Stimulated activated naive CD8-positive, alpha-beta T cell treated with anti-CD3 and anti-CD28 coated beads, Interleukin-15, Interleukin-2, amounts not matched to agents 100 ng/mL and 50 ng/mL, for 24 hours (primary cell): ENCODE data around the gene RTN3.
A peak's percentile ranks its signal among the peaks of the same experiment; 100 is the strongest.
"Not testable (repeated sequence)": the region's sequence is repeated elsewhere in the genome, so short reads cannot be mapped to it uniquely, and the experiment has no call there.

Experiments used
- H3K27ac Mint-ChIP-seq: one replicate; pipeline ENCODE4 v1.8.0; 2021; ENCODE audit warnings: mild to moderate bottlenecking, mixed read lengths
- H3K27me3 Mint-ChIP-seq: one replicate; pipeline ENCODE4 v1.8.0; 2021; ENCODE audit warnings: mixed read lengths
- H3K36me3 Mint-ChIP-seq: one replicate; pipeline ENCODE4 v1.8.0; 2021; ENCODE audit warnings: low read depth, mixed read lengths
- H3K4me1 Mint-ChIP-seq: one replicate; pipeline ENCODE4 v1.8.0; 2021; ENCODE audit warnings: low read depth, mixed read lengths
- H3K4me3 Mint-ChIP-seq: one replicate; pipeline ENCODE4 v1.8.0; 2021; ENCODE audit warnings: mild to moderate bottlenecking, mixed read lengths
- H3K9me3 Mint-ChIP-seq: one replicate; pipeline ENCODE4 v1.8.0; 2021; ENCODE audit warnings: mixed read lengths

The RTN3 gene

DNA sequence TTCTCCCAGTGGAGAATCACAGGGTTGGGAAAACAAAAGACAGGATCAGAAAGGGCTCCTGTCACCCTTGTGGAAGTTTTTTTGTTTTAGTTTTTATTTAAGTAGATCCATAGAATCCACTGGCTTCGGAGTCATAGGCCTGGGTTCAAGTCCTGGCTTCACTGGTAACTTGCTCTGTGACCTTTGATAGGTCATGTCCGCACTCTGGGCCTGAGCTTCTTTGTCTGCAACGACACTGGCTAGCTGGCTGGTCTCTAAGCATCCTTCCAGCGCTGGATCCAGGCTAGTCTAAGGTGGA lies 85.9 kb downstream of the RTN3 start:
- Mint-ChIP-seq H3K27ac (peak overlapping the region; percentile 80), H3K36me3 (no peaks in the 10 kb centered on the region), H3K27me3 (peaks cover 8% of the 10 kb centered on the region), H3K4me1 (peaks cover 8% of the 10 kb centered on the region), H3K9me3 (no peaks in the 10 kb centered on the region), H3K4me3 (peak overlapping the region; percentile 87)

DNA sequence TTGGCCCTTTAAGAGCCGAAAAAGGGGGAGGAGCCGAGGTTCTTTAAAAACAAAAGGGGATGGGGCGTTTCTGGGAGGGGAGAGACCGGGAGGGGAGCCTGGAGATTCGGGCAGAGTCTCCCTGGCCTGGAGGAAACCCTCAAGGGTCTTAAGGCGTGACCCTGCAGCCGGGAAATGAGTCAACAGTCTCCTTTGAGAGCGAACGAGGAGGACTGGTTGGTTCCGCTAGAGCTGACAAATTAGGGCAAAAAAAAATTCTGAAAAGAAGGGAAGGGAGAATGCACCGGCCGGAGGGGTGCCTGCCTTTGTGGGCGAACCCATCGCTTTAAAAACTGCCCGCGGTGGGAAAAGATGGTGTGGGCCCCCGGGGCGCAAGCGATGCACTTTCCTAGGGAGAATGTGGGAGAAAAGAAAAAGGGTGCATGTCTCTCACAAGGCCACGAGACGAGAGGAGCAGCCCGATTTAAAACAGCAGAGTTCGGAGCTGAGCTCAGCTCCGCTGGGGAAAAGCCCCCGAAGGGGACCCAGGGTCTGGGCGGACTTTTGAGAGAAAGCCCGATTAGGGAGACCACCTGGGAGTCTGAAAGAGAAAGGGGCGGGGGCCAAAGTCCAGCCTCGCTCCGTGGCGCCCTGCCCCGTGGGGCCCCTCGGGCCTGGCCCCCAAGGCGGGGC lies 86.4 kb downstream of the RTN3 start:
- H3K27ac Mint-ChIP-seq = peak overlapping the region; percentile 80
- H3K9me3 Mint-ChIP-seq = no peaks in the 10 kb centered on the region
- H3K4me1 Mint-ChIP-seq = peaks cover 8% of the 10 kb centered on the region
- H3K27me3 Mint-ChIP-seq = peaks cover 11% of the 10 kb centered on the region
- H3K36me3 Mint-ChIP-seq = no peaks in the 10 kb centered on the region
- H3K4me3 Mint-ChIP-seq = peak overlapping the region; percentile 87

DNA sequence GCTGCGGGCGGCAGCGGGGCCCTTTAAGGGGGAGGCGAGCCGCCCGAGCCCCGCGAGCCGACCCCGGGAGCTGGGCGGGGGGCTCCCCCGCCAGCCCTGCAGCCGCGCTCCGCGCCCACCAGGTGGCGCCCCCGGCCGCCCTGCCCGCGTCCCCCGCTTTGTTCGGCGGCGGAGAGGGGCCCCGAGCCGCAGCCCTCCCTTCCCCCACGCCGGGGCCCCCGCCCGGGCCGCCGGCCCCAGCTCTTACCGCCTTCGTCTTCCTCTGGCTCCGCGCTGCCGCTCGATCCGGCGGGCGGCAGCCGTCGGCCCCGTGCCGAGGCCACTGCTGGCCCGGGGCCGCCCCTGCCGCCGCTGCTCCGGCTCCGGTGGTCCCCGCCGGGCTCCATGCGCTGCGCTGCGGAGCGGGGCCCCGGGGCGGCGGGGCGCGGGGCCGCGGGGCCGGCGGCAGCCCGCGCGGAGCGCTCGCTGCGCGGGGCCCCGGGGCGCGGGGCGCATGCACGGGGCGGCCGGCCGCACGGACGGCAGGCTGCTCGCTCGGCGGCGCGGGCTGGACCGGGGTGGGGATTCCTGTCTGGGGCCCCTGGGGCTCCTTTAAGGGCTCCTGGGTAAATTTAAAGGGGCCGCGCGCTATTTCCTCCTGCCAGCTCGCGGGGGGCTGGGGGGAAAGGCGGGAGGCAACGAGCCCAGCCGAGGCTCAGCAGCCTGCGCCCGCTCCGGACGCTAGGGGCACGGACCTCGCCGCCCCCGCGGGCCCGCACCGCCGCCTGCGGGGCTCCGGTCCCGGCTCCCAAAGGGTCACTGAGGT lies 87.1 kb downstream of the RTN3 start, which contains the start of gene ZFTA:
Gene ZFTA (minus strand): TSS at position 539 of the 805 bp plus-strand sequence. CDS start 153 bp downstream, at position 386.
- Mint-ChIP-seq H3K27ac (peak within 1 kb of the TSS; percentile 80), H3K4me3 (peak within 1 kb of the TSS; percentile 87), H3K4me1 (peaks cover 8% of the 10 kb centered on the region), H3K9me3 (no peaks in the 10 kb centered on the region), H3K36me3 (no peaks in the 10 kb centered on the region), H3K27me3 (peaks cover 14% of the 10 kb centered on the region)

DNA sequence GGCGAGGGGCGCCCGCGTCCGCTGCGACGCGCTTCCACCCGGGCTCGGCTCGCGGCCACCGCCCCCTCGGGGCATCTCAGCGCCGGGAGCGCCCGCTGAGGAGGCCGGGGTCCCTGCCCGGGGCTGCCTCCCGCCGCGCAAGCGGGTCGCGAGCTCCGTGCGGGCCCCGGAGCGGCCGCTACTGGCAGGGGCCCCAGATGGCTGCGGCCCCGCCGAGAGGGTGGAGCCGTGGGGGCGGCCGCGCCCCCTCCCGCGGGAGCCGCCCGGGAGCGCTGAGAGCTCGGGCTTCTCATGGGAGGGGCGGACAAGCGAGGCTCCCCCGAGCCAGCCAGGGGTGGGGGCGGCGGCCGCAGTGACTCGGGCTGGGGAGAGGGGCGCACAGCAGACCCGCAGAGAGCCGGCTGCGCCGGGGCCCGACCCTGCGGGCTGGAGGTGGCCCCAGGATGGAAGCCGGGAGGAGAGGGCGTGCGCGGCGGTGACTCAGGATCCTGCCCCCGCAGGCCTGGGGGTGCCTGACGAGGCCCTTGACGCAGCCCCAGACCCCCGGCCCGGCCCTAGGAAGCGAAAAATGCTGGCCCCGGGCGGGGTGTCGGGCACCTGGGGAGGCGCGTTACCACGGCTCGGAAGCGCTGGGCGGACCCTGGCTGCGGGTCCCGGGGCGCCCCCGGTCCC lies 87.9 kb downstream of the RTN3 start:
- Mint-ChIP-seq H3K4me3 (peak overlapping the region; percentile 23), H3K9me3 (no peaks in the 10 kb centered on the region), H3K36me3 (no peaks in the 10 kb centered on the region), H3K27me3 (peaks cover 14% of the 10 kb centered on the region), H3K4me1 (peaks cover 8% of the 10 kb centered on the region), H3K27ac (no peak overlapping the region)

DNA sequence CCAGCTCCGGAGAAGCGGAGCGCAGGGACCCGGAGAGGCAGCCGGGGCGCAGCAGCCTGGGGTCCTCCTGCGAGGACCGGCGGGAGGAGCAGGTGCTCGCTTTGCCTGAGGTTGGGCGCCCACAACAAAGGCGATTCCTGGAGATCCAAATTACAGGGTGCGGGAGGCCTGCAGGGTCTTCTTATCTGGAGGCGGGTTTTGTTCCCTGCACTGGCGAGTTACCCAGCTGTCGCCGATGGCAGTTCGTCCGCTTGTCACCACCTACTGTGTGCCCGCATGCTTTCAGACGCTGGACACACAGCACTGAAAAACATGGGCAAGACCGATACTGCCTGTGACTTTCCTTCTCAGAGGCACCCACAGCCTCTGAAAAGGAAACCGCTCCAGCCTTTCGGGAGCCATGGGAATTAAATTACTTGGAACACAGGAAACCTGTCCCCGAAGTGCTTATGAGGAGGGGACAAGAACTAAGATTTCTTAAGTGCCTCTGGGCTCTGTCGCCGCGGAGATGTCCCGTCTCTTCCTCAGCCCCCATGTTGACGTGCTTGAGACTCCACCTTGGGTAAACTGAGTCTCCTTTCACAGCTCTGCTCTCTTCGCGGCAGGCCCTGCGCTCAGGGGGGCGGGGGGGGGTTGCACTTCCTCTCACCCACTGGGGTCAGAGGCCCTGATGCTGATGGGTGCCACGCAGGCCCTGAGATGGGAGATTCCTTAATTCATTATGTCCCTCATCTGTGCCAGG lies 88.6 kb downstream of the RTN3 start:
- peak overlapping the region; percentile 51 for H3K4me3 Mint-ChIP-seq
- H3K27ac Mint-ChIP-seq = no peak overlapping the region
- peaks cover 14% of the 10 kb centered on the region for H3K27me3 Mint-ChIP-seq
- H3K4me1 Mint-ChIP-seq = peaks cover 8% of the 10 kb centered on the region
- no peaks in the 10 kb centered on the region for H3K9me3 Mint-ChIP-seq
- no peaks in the 10 kb centered on the region for H3K36me3 Mint-ChIP-seq

DNA sequence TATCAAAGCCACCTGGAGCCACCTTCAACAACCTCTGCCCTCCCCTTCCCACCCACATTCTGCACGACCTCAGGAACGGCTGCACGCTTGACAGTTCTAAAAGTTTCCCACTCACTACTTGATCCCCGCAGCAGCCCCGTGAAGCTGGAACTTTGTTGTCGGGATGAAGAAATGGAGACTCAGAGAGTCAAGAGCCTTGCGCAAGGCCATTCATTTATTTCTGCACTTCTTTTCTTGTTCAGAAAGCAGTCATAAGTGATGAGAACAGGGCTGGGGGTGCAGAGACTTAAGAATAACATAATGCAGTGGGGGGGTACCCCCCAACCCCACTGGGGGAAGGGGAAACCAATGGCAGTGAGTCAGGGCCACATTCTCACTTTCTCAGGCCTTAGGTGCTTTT lies 89.5 kb downstream of the RTN3 start:
- Mint-ChIP-seq H3K9me3 (no peaks in the 10 kb centered on the region), H3K27ac (no peak overlapping the region), H3K4me1 (peaks cover 8% of the 10 kb centered on the region), H3K36me3 (no peaks in the 10 kb centered on the region), H3K4me3 (no peak overlapping the region), H3K27me3 (peaks cover 14% of the 10 kb centered on the region)

DNA sequence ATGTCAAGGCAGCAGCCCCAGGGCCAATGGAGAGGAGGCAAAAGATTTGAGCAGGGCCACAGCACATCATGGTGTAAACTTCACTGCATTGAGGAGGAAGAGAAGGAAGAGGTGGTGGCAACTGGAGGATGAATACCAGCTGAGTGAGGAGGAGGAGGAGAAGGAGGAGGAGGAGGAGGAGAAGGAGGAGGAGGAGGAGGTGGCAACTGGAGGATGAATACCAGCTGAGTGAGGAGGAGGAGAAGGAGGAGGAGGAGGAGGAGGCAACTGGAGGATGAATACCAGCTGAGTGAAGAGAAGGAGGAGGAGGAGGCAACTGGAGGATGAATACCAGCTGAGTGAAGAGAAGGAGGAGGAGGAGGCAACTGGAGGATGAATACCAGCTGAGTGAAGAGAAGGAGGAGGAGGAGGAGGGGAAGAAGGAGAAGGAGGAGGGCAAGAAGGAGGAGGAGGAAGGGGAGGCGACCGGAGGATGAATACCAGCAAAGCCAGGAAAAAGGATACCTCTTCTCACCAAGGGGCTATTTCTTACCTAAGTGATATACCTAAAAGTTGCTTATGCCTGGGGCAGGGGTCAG lies 90.5 kb downstream of the RTN3 start:
- not testable (repeated sequence) for H3K36me3 Mint-ChIP-seq, H3K27ac Mint-ChIP-seq, H3K4me3 Mint-ChIP-seq, H3K4me1 Mint-ChIP-seq, H3K9me3 Mint-ChIP-seq
- H3K27me3 Mint-ChIP-seq = peaks cover 14% of the 10 kb centered on the region

DNA sequence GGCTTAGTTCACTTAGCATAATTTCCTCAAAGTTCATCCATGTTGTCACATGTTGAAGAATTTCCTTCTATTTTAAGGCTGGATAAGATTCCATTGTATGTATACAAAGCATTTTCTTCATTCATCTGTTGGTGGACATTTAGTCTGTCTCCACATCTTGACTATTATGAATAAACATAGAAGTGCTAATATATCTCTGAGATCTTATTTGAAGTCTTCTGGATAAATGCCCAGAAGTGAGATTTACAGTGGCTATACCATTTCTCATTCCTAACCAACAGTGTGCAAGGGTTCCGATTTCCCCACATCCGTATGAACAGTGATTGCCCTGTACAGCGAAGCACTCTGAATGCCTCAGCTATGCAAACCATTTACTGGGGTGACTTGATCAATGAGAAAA lies 93.9 kb downstream of the RTN3 start:
- Mint-ChIP-seq H3K27ac (no peak overlapping the region), H3K4me3 (no peak overlapping the region)

DNA sequence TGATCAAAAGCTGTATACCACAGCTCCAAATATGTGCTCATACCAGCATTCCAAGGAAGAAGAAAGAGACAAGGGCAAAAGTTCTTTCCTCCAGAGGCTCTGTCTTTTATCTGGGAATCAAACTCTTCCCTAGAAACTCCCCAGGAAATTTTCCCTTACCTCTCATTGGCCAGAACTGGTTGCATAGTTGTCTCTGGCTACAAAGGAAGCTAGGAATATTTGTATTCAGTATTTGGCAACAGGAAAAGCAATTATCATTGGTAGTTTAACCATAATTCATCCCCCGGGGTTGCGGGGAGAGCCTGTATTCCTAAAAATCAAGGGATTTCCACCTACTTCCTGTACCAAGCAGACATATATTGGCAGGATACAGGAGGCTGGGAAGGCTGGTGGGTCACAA lies 97.7 kb downstream of the RTN3 start:
- Mint-ChIP-seq H3K27ac (no peak overlapping the region), H3K4me1 (no peaks in the 10 kb centered on the region), H3K9me3 (no peaks in the 10 kb centered on the region), H3K36me3 (no peaks in the 10 kb centered on the region), H3K27me3 (no peaks in the 10 kb centered on the region), H3K4me3 (no peak overlapping the region)

More for the DNA sequence above, 93.9 kb downstream of the RTN3 start:
- Mint-ChIP-seq H3K27me3 (peaks cover 14% of the 10 kb centered on the region), H3K4me1 (no peaks in the 10 kb centered on the region), H3K9me3 (no peaks in the 10 kb centered on the region), H3K36me3 (no peaks in the 10 kb centered on the region)

DNA sequence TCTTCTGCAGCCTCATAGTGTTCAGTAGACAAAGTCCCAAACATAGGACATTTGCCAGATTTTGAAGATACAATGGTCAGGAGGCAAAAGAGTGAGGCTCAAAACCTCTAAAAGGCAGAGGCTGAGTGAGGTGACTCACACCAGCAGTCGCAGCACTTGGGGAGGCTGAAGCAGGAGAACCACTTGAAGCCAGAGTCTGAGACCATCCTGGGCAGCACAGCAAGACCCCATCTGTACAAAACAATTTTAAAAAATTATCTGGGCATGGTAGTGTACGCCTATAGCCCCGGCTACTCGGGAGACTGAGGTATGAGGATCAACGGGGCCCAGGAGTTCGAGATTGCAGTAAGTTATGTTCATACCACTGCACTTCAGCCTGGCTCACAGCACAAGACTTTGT lies 101.4 kb downstream of the RTN3 start:
- Mint-ChIP-seq H3K4me1 (peaks cover 6% of the 10 kb centered on the region), H3K9me3 (no peaks in the 10 kb centered on the region), H3K4me3 (no peak overlapping the region), H3K36me3 (no peaks in the 10 kb centered on the region), H3K27ac (no peak overlapping the region), H3K27me3 (no peaks in the 10 kb centered on the region)

DNA sequence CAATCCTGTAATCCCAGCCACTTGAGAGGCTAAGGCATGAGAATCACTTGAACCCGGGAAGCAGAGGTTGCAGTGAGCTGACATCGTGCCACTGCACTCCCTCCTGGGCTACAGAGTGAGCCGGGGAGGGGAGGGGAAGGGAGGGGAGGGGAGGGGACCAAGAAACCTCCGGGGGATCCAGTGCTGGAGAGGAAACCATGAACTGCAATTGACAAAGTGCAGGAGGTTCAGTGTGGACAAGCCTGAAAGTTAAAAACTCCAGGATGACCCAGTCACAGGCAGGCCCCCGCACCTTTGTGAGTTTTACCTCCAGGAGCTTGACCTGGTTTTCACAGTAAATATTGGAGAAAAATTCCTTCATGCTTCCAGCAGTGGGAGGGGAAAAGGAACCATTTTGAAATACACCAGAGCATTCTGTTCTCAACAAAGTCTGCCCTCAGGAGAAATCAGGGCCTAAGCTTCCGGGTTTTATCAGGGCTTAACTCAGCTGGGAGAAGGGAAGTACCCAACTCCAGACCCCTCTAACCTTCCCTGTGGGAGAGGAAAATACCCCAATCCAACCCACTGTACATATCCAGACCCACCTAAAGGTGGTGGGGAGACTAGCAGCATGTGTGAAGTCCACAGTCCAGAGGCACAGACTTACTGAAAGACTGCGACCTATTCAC lies 102.8 kb downstream of the RTN3 start:
- H3K27ac Mint-ChIP-seq = no peak overlapping the region
- no peak overlapping the region for H3K4me3 Mint-ChIP-seq
- H3K27me3 Mint-ChIP-seq = no peaks in the 10 kb centered on the region
- H3K36me3 Mint-ChIP-seq = no peaks in the 10 kb centered on the region
- peaks cover 6% of the 10 kb centered on the region for H3K4me1 Mint-ChIP-seq
- no peaks in the 10 kb centered on the region for H3K9me3 Mint-ChIP-seq

DNA sequence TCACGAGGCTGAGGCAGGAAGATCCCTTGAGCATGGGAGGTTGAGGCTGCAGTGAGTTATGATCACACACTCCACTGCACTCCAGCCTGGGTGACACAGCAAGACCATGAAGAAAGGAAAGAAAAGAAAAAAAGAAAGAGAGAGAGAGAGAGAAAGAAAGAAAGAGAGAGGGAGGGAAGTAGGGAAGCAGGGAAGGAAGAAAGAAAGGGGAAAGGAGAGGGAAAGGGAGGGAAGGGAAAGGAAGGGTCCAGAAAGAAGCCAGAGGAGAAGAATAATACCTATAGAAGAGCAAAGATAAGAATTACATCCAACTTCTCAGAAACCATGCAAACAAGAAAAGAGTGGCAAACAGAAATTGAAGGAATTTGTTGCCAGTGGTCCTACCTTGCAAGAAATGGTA lies 104.5 kb downstream of the RTN3 start:
- Mint-ChIP-seq H3K36me3 (no peaks in the 10 kb centered on the region), H3K4me3 (no peak overlapping the region), H3K27ac (no peak overlapping the region), H3K4me1 (peaks cover 6% of the 10 kb centered on the region), H3K9me3 (no peaks in the 10 kb centered on the region), H3K27me3 (no peaks in the 10 kb centered on the region)

DNA sequence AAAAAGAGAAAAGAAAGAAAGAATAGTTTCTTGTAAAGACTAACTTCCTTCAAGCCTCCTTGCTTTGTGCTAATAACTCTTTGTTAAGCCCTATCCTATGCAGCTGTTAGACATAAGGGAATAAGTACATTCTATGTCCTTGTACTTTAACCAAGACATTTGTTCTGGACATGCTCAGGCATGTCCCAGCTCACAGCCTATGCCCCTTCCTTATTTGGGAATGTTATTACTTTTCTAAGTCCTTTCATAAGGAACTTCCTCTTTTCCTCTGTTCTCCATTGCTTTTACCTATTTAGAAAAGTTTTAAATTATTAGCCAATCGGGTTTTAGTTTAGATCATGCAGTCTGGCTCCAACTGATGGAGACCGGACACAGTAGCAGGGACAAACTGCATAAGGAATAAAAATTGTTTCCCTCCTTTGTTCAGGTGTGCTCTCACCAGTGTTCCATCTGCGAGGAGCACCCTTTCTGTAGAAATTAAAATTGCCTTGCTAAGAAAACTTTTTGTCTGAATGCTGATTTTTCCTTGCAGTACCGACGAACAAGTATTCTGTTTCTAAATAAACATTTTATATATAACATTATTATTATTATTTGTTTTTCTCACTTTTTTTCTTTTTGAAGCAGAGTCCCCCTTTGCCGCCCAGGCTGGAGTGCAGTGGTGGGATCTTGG lies 110.3 kb downstream of the RTN3 start:
- H3K27me3 Mint-ChIP-seq = no peaks in the 10 kb centered on the region
- H3K27ac Mint-ChIP-seq = no peak overlapping the region
- H3K4me3 Mint-ChIP-seq = no peak overlapping the region
- peaks cover 7% of the 10 kb centered on the region for H3K36me3 Mint-ChIP-seq
- peaks cover 9% of the 10 kb centered on the region for H3K9me3 Mint-ChIP-seq
- no peaks in the 10 kb centered on the region for H3K4me1 Mint-ChIP-seq

DNA sequence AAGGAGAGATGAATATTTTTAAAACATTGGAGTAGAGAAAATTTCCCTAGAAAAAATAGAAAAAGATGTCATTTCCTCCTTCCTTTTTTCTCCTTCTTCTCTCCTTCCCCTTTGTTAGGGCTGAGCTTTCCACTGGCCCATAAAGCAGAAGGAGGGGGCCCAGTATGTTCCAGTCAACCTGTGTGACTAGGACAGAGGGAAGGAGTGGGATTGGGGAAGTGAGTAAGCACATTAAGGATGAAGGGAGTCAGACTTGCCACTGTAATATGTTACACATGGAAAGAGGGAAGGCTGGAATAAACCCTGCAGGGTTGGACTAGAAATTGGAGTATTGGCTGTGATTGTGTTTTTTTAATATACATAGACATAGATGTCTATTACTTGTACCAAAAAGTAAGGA lies 111.9 kb downstream of the RTN3 start:
- Mint-ChIP-seq H3K27ac (no peak overlapping the region), H3K27me3 (peaks cover 1% of the 10 kb centered on the region), H3K9me3 (peaks cover 9% of the 10 kb centered on the region), H3K4me3 (no peak overlapping the region), H3K36me3 (peaks cover 7% of the 10 kb centered on the region), H3K4me1 (no peaks in the 10 kb centered on the region)
